Measurements from ENCODE around the gene ZSCAN10.

The ZSCAN10 gene

DNA sequence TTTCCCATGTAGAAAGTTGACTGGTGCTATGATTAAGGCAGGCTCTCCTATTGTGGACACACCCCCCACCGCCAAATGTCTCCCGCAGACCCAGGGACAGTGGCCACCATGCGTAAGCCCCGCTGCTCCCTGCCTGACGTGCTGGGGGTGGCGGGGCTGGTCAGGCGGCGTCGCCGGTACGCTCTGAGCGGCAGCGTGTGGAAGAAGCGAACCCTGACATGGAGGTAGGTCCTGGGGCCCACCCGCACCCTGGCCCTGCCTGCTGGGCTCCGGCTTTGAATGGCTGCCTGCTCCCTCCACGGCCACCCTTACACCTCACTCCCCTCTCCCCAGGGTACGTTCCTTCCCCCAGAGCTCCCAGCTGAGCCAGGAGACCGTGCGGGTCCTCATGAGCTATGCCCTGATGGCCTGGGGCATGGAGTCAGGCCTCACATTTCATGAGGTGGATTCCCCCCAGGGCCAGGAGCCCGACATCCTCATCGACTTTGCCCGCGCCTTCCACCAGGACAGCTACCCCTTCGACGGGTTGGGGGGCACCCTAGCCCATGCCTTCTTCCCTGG, 49.1 kb downstream of the ZSCAN10 start:
- no peak for DNase-seq (ENCODE audit: low read depth)
- TF ChIP-seq, protein P1, sequence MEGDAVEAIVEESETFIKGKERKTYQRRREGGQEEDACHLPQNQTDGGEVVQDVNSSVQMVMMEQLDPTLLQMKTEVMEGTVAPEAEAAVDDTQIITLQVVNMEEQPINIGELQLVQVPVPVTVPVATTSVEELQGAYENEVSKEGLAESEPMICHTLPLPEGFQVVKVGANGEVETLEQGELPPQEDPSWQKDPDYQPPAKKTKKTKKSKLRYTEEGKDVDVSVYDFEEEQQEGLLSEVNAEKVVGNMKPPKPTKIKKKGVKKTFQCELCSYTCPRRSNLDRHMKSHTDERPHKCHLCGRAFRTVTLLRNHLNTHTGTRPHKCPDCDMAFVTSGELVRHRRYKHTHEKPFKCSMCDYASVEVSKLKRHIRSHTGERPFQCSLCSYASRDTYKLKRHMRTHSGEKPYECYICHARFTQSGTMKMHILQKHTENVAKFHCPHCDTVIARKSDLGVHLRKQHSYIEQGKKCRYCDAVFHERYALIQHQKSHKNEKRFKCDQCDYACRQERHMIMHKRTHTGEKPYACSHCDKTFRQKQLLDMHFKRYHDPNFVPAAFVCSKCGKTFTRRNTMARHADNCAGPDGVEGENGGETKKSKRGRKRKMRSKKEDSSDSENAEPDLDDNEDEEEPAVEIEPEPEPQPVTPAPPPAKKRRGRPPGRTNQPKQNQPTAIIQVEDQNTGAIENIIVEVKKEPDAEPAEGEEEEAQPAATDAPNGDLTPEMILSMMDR (conservative IDR thresholded peaks at IDR 0.05; ENCODE audit: control insufficient read depth, insufficient read depth, low read depth, low read length), result no peak
- H3K4me3 ChIP-seq (ENCODE audit: control insufficient read depth, low read depth, low read length), result no peak overlapping the region

DNA sequence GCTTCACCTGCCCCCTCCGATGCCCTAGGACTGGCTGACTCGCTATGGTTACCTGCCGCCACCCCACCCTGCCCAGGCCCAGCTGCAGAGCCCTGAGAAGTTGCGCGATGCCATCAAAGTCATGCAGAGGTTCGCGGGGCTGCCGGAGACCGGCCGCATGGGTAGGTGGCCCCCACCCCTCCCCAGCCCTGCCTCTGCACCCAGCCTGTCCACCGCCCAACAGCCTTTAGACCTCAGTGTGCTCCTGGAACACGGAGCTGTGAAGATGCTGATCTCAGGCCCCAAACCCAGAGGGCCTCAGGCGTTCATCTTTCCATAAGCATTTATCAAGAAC, 51.7 kb downstream of the ZSCAN10 start:
- no peak overlapping the region for H3K4me3 ChIP-seq (ENCODE audit: control insufficient read depth, low read depth, low read length)
- TF ChIP-seq, protein P1 (conservative IDR thresholded peaks at IDR 0.05; ENCODE audit: control insufficient read depth, insufficient read depth, low read depth, low read length), result no peak
- DNase-seq (ENCODE audit: low read depth), result no peak

DNA sequence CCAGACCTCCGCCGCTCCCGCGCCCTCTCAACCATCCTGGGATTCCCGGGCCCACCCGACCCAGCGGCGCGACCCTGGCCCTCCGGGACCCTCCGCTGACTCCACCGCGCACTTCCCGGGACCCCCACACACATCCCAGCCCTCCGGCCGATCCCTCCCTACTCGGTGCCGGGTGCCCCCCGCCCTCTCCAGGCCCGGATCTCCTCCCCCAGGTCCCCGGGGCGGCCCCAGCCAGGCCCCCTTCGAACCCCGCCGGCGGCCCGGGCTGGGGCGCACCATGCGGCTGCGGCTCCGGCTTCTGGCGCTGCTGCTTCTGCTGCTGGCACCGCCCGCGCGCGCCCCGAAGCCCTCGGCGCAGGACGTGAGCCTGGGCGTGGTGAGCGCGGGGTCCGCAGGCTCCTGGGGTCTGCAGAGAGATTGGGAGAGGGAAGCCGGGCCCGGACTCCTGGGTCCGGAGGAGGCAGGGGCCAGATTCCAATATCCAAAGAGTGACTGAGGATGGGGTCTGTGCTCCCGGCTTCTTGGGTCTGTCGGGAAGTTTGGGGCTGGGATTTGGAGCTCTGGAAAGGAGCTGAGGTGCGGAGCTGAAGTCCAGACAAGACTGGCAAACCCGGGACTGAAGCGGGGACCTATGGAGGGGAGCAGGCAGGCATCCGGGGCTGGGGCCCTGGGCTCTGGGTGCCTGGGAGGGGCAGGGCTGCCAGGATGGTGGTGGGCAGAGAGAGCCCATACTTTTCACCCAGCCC, 52.3 kb downstream of the ZSCAN10 start:
- TF ChIP-seq, protein P1 (conservative IDR thresholded peaks at IDR 0.05; ENCODE audit: control insufficient read depth, insufficient read depth, low read depth, low read length), result no peak
- no peak for DNase-seq (ENCODE audit: low read depth)
- no peak overlapping the region for H3K4me3 ChIP-seq (ENCODE audit: control insufficient read depth, low read depth, low read length)

DNA sequence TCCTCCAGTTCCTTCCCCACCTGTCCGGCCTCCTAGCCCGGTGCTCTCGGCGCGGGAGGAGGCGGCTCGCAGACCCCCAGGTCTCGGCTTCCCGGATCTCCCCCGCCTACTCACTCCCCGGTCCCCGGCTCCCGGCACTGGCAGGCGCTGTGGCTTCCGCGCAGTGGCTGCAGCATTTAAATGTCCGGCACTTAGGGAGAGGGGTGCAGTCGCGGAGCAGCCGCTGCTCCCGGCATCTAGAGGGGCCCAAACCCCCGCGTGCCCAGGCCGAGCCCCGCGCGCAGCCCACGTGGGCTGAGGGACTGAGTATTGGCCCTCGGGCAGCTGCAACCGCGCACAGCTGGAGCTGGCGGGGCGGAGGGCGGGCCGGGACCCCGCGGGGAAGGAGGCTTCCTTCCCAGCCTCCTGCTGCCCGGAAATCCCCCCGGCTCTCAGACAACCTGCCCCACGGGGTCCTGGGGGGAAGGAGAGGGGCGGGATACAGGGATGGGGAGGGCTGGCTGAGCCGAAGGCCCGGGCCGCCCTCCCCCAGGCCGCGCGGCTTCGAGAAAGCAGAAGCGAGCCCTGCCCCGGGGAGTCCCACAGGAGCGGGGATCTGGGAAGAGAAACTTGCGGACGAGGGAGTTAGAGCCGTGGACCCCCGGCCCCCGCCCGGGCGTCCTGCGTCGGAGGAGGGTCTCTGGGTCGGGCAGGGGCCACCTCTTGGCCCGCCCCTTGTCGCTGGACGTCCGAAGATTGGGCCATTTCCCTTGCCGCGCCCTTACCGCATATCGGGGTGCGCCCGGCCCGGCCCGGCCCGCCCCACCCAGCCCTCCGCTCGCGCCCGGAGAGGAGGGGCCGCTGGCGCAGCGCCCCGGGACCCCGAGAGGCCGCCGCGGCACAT, 53.1 kb downstream of the ZSCAN10 start, which contains the start of gene MMP25:
Gene MMP25 (plus strand): TSS at position 804 of the 883 bp plus-strand sequence. CDS start 357 bp downstream, outside the sequence.
- TF ChIP-seq, protein P1 (conservative IDR thresholded peaks at IDR 0.05; ENCODE audit: control insufficient read depth, insufficient read depth, low read depth, low read length), result no peak
- DNase-seq (ENCODE audit: low read depth), result no peak
- H3K4me3 ChIP-seq (ENCODE audit: control insufficient read depth, low read depth, low read length), result peak within 1 kb of the TSS; percentile 22

DNA sequence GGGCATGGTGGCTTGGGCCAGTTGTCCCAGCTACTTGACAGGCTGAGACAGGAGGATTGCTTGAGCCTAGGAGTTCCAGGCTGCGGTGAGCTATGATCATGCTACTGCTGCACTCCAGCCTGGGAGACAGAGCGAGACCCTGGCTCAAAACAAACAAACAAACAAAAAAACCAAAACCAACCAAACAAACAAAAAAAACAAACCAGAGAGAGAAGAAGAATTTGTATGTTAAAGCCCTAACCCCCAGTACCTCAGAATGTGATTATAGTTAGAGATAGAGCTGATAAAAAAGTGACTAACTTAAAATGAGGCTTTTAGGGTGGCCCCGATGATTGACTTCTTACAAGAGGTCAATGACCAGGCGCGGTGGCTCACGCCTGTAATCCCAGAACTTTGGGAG, 54.4 kb downstream of the ZSCAN10 start:
- TF ChIP-seq, protein P1 (conservative IDR thresholded peaks at IDR 0.05; ENCODE audit: control insufficient read depth, insufficient read depth, low read depth, low read length), result no peak
- H3K4me3 ChIP-seq (ENCODE audit: control insufficient read depth, low read depth, low read length), result no peak overlapping the region
- DNase-seq (ENCODE audit: low read depth), result no peak

DNA sequence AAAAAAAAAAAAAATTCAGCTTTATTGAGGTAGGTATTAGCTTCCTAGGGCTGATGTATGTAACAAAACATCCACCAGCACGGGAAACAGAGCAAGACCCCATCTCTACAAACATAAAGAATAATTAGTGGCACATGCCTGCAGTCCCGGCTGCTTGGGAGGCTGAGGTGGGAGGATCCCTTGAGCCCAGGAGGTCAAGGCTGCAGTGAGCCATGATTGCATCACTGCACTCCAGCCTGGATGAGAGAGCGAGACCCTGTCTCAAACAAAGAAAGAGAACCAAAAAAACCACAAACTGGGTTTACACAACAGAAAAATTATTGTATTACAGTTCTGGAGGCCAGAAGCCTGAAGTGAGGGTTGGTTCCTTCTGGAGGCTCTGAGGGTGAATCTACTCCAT, 56.7 kb downstream of the ZSCAN10 start:
- H3K4me3 ChIP-seq (ENCODE audit: control insufficient read depth, low read depth, low read length), result no peak overlapping the region
- DNase-seq (ENCODE audit: low read depth), result no peak
- TF ChIP-seq, protein P1 (conservative IDR thresholded peaks at IDR 0.05; ENCODE audit: control insufficient read depth, insufficient read depth, low read depth, low read length), result no peak
